OCI-LY7 (cell line): ENCODE data around the gene CELF2.

Experiments
- CTCF ChIP-seq: fragments of 200-600 bp; sonication (generic); conservative IDR thresholded peaks from 2 replicates; pipeline ENCODE4 v1.5.1; 2014; ENCODE audit warnings: mild to moderate bottlenecking, antibody characterized with exemption, low read length, moderate library complexity, mixed read lengths
- EZH2phosphoT487 ChIP-seq: fragments of 200-600 bp; sonication (generic); IDR thresholded peaks from 2 replicates; pipeline ENCODE4 v1.6.1; 2018; ENCODE audit warnings: low read depth, borderline replicate concordance, mild to moderate bottlenecking, mixed run types, antibody characterized with exemption, low read length, moderate library complexity, mixed read lengths

- TF ChIP-seq CTCF (no peak), EZH2phosphoT487 (no peak)
Observed at GRCh38 chr10:11177381-11177780, 159.7 kb downstream of the CELF2 start.
